ENCODE measurements around the gene ZNF746. TPM values are rescaled to one million over a fixed set of nuclear protein-coding genes. Genes with fewer than 3 reads are reported as not detected.

Gene ZNF746
- total RNA-seq, 1 experiment from 2014 or later, result 19.2 TPM

- Histone ChIP-seq H2AFZ (no peak overlapping the region), H3K79me2 (ENCODE audit: low read depth) (no peaks in the 10 kb centered on the region), H3K27ac (no peak overlapping the region), H3K4me3 (no peak overlapping the region), H3K27me3 (ENCODE audit: insufficient read depth, low read depth) (no peaks in the 10 kb centered on the region), H3K4me2 (no peak overlapping the region), H3K4me1 (replicated peaks; ENCODE audit: insufficient read depth) (no peaks in the 10 kb centered on the region), H4K20me1 (ENCODE audit: insufficient read depth) (no peaks in the 10 kb centered on the region), H3F3A (ENCODE audit: insufficient read depth, low read depth) (no peaks in the 10 kb centered on the region), H3K36me3 (ENCODE audit: low read depth) (no peaks in the 10 kb centered on the region), H3K9me3 (ENCODE audit: insufficient read depth, low read depth) (no peaks in the 10 kb centered on the region), H3K9me2 (ENCODE audit: insufficient read depth) (no peaks in the 10 kb centered on the region)
- TF ChIP-seq EZH2 (IDR thresholded peaks at IDR 0.05; ENCODE audit: low read depth), result no peak
- TF ChIP-seq CTCF (conservative IDR thresholded peaks at IDR 0.05), result no peak
- CTCF ChIA-PET, result no interaction called here
- intact Hi-C loops (cut with micrococcal nuclease; ENCODE audit: unreplicated experiment), result no loop called here
- no TSS peak for BruUV-seq (replicated peaks)
- no peak for DNase-seq
- POLR2A ChIA-PET (ENCODE audit: unreplicated experiment), result no interaction called here
Measured at GRCh38 chr7:149475121-149476045, 22.2 kb downstream of the ZNF746 start.

DNA sequence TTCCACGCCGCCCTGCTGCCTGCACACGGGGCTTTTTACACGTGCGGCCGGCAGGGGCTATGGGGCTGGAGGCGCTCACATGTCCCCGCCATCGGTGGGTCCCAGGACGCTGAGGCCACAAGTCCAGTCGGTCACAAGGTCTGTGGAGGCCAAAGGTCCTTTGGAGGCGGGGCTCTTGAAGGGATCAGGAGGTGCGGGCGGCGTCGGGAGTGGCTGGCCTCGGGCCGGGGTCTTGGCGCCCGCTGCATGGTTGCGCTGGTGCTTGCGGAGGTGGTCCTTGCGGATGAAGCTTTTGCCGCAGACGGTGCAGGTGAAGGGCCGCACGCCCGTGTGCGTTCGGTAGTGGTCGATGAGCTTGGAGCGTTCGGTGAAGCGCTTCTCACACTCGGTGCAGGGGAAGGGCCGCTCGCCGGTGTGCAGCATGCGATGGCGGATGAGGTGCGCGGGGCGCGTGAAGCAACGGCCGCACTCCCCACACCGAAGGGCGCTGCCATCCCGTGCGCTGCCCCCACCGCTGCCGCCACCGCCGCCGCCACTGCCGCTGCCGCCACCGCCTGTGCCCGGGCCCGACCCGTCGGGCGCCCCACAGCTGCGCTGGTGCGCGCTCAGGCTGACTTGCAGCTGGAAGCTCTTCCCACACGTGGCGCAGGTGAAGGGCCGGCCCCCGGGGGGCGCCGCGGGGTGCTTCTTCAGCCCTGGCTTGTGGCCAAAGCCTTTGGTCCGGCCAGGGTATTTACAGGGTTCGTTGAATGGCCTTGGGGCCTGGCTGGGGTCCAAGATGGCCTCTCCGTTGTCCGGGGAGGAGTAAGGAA, 23.1 kb downstream of the ZNF746 start:
- no peaks in the 10 kb centered on the region for H3F3A ChIP-seq (ENCODE audit: insufficient read depth, low read depth)
- no peak for DNase-seq
- no peaks in the 10 kb centered on the region for H3K79me2 ChIP-seq (ENCODE audit: low read depth)
- ChIA-PET CTCF (no interaction called here), POLR2A (ENCODE audit: unreplicated experiment) (no interaction called here)
- H3K4me3 ChIP-seq, result no peak overlapping the region
- intact Hi-C loops (cut with micrococcal nuclease; ENCODE audit: unreplicated experiment), result no loop called here
- H3K9me2 ChIP-seq (ENCODE audit: insufficient read depth), result no peaks in the 10 kb centered on the region
- no peaks in the 10 kb centered on the region for H3K4me1 ChIP-seq (replicated peaks; ENCODE audit: insufficient read depth)
- H3K4me2 ChIP-seq, result no peak overlapping the region
- no peaks in the 10 kb centered on the region for H4K20me1 ChIP-seq (ENCODE audit: insufficient read depth)
- H2AFZ ChIP-seq, result no peak overlapping the region
- no peaks in the 10 kb centered on the region for H3K27me3 ChIP-seq (ENCODE audit: insufficient read depth, low read depth)
- no peaks in the 10 kb centered on the region for H3K9me3 ChIP-seq (ENCODE audit: insufficient read depth, low read depth)
- H3K27ac ChIP-seq, result no peak overlapping the region
- no TSS peak for BruUV-seq (replicated peaks)
- H3K36me3 ChIP-seq (ENCODE audit: low read depth), result no peaks in the 10 kb centered on the region
- TF ChIP-seq CTCF (conservative IDR thresholded peaks at IDR 0.05) (no peak), EZH2 (IDR thresholded peaks at IDR 0.05; ENCODE audit: low read depth) (no peak)

- TF ChIP-seq CTCF (conservative IDR thresholded peaks at IDR 0.05) (no peak), EZH2 (IDR thresholded peaks at IDR 0.05; ENCODE audit: low read depth) (no peak)
- Histone ChIP-seq H3K36me3 (ENCODE audit: low read depth) (no peaks in the 10 kb centered on the region), H3K4me3 (no peak overlapping the region), H3F3A (ENCODE audit: insufficient read depth, low read depth) (no peaks in the 10 kb centered on the region), H3K9me2 (ENCODE audit: insufficient read depth) (no peaks in the 10 kb centered on the region), H2AFZ (no peak overlapping the region), H3K9me3 (ENCODE audit: insufficient read depth, low read depth) (no peaks in the 10 kb centered on the region), H3K4me2 (no peak overlapping the region), H3K27ac (no peak overlapping the region), H3K79me2 (ENCODE audit: low read depth) (no peaks in the 10 kb centered on the region), H3K27me3 (ENCODE audit: insufficient read depth, low read depth) (no peaks in the 10 kb centered on the region), H3K4me1 (replicated peaks; ENCODE audit: insufficient read depth) (no peaks in the 10 kb centered on the region), H4K20me1 (ENCODE audit: insufficient read depth) (no peaks in the 10 kb centered on the region)
- BruUV-seq (replicated peaks), result no TSS peak
- POLR2A ChIA-PET (ENCODE audit: unreplicated experiment), result no interaction called here
- intact Hi-C loops (cut with micrococcal nuclease; ENCODE audit: unreplicated experiment), result no loop called here
- CTCF ChIA-PET, result no interaction called here
- DNase-seq, result no peak
Measured at GRCh38 chr7:149473251-149473650, 24.4 kb downstream of the ZNF746 start.
